Mononuclear cell (primary cell): ENCODE data around the gene PTPRB. TPM values are rescaled to one million over a fixed set of nuclear protein-coding genes. Genes with fewer than 3 reads are reported as not detected.

Experiments used
- H3K27me3 ChIP-seq: 2 replicates; pipeline ENCODE4 v1.6.0; 2011; ENCODE audit warnings: low read length, control low read depth; ENCODE audit not compliant: insufficient read depth
- H3K4me1 ChIP-seq: 2 replicates; pipeline ENCODE4 v1.5.1; 2011; ENCODE audit warnings: mild to moderate bottlenecking, low read length, control low read depth; ENCODE audit not compliant: insufficient read depth
- H3K4me3 ChIP-seq: 2 replicates; pipeline ENCODE4 v1.5.1; 2011; ENCODE audit warnings: mild to moderate bottlenecking, low read length, moderate library complexity
- H3K9me3 ChIP-seq: 2 replicates; pipeline ENCODE4 v1.5.1; 2011; ENCODE audit warnings: low read depth, mild to moderate bottlenecking, control low read depth, low read length
- total RNA-seq: library from RNA; depleted of rRNA; stranded (reverse); fragments of >200 nt; gene quantifications from one replicate; pipeline ENCODE4 v1.2.3, GENCODE V29; 2012

PTPRB gene
- total RNA-seq, 1 donor = 0.21 TPM

GRCh38 chr12:70590549-70591226 lies 46.5 kb downstream of the PTPRB start:
- Histone ChIP-seq H3K4me1 (no peaks in the 10 kb centered on the region), H3K27me3 (no peaks in the 10 kb centered on the region), H3K4me3 (no peak overlapping the region), H3K9me3 (no peaks in the 10 kb centered on the region)

- no peaks in the 10 kb centered on the region for H3K9me3 ChIP-seq
- H3K4me3 ChIP-seq = no peak overlapping the region
- H3K4me1 ChIP-seq = no peaks in the 10 kb centered on the region
- H3K27me3 ChIP-seq = no peaks in the 10 kb centered on the region
Observed at GRCh38 chr12:70590051-70590450, 47.2 kb downstream of the PTPRB start.

DNA sequence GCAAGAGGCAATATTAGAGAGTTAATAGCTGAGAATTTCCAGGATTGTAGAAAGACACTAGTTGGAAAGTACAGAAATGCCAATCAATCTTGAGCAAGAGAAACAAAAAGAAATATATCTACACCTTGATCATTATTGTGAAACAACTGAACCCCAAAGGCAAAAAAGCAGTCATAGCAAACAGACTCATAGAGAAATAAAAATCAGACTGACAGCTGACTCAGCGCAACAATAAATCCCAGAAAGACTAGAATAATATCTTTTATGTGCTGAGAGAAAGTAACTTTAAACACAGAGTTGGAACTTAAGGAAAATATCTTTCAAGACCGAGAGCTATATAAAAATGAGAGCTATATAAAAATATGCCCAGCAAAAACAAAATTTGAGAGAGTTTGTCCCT lies 52.9 kb downstream of the PTPRB start:
- H3K27me3 ChIP-seq = no peaks in the 10 kb centered on the region
- no peak overlapping the region for H3K4me3 ChIP-seq
- H3K4me1 ChIP-seq = no peaks in the 10 kb centered on the region
- no peaks in the 10 kb centered on the region for H3K9me3 ChIP-seq

DNA sequence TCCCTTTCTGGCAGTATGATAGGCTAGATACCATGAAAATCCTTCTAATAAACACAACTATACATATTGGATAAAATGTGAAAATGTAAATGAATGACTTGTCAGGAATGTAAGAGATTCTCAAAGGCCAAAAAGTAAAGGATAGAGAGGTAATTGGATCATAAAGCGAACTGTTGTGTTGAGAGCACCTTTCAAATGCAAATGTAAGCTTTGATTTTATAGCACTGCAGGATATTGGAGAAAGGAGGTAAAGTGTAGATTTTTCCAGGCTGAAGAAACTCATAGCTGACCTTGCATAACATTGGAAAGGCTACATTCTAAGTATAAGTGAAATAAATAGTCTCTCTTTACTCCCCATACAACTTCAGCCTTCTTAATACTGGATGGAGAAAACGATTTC lies 54.0 kb downstream of the PTPRB start:
- no peaks in the 10 kb centered on the region for H3K4me1 ChIP-seq
- H3K9me3 ChIP-seq = no peaks in the 10 kb centered on the region
- no peaks in the 10 kb centered on the region for H3K27me3 ChIP-seq
- H3K4me3 ChIP-seq = no peak overlapping the region

DNA sequence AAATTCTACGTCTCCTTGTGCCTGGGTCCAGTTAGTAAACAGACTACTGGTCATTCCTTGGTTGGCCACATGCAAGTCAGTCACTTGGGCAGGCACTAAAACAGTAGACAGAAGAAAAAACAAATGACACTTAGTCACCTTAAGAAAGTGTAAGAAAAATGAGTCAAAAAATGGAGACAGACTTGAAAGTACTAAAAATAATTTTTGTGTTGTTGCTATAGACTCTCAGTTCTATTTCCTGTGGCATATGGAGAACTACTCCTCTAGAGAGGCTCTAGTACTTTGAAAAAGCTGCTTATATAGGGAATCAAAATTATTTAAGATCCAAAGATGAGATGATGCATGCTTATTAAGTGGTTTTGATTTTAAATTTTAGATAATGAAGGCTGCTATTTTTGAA lies 56.0 kb downstream of the PTPRB start:
- Histone ChIP-seq H3K4me3 (no peak overlapping the region), H3K27me3 (no peaks in the 10 kb centered on the region), H3K4me1 (no peaks in the 10 kb centered on the region), H3K9me3 (no peaks in the 10 kb centered on the region)

DNA sequence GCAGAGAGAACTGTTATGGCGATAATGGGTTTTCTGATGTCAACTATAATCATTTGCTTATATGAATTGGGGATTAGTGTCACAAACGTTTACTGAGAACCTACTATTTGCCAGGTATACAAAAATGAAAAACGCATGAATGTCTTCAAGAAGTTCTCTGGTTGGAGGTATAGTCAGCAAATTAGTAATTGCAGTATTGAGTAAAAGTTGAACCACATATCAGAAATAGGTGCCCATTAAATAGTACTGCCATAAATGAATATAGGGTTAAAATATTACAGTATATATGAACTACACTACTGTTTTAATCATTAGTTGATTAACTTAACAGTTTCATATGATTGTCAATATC lies 60.0 kb downstream of the PTPRB start:
- Histone ChIP-seq H3K4me3 (no peak overlapping the region), H3K4me1 (no peaks in the 10 kb centered on the region), H3K9me3 (no peaks in the 10 kb centered on the region), H3K27me3 (no peaks in the 10 kb centered on the region)

- Histone ChIP-seq H3K4me3 (no peak overlapping the region), H3K4me1 (no peaks in the 10 kb centered on the region), H3K9me3 (no peaks in the 10 kb centered on the region), H3K27me3 (no peaks in the 10 kb centered on the region)
Observed at GRCh38 chr12:70576341-70577282, 60.6 kb downstream of the PTPRB start.

DNA sequence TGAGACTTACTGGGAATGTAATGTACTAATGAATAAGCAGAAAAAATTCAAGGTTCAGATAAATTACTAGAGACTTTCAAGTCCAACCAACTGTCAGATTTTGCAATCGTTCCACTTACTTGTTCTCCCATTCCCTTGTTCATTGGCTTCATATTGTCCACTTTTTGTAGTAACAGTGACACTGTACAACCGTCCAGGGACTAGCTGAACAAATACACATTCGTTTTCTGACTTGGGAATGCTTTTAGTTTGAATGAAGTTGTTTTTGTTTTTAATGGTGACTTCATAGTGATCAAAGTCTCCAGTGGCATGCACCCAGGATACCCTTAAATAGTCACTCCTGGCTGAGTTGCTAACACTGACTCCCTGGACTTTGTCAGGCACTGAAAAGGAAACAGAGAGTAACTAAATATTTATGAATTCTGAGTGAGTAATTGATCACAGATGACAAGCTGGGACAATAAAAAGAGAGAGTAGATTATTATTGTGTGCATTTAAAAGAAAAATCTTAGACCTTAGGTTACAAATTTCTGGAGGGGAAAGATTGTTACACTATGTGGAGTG lies 65.4 kb downstream of the PTPRB start:
- Histone ChIP-seq H3K9me3 (no peaks in the 10 kb centered on the region), H3K4me3 (no peak overlapping the region), H3K4me1 (no peaks in the 10 kb centered on the region), H3K27me3 (no peaks in the 10 kb centered on the region)

- Histone ChIP-seq H3K4me1 (no peaks in the 10 kb centered on the region), H3K4me3 (no peak overlapping the region), H3K9me3 (no peaks in the 10 kb centered on the region), H3K27me3 (no peaks in the 10 kb centered on the region)
Observed at GRCh38 chr12:70571029-70571428, 66.2 kb downstream of the PTPRB start.

DNA sequence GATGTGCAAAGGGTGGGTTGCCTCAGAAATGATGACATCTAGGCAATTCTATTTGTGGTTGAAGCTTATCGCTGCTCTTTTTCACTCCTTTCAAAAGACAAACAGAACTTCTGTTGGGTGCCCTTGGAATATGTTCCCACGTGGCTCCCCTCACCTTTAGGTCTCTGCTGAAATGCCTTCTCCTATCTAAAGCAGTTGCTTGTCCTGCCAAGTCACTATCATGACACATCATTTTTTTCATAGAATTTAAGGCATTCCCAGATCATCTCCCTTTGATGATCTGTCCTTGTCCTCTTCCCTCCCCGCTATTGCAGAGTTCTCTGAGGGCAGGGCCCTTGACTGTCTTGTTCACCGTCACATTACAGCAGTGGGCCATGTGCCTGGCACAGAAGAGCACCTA lies 75.7 kb downstream of the PTPRB start:
- H3K4me3 ChIP-seq = no peak overlapping the region
- H3K4me1 ChIP-seq = no peaks in the 10 kb centered on the region
- H3K27me3 ChIP-seq = no peaks in the 10 kb centered on the region
- no peaks in the 10 kb centered on the region for H3K9me3 ChIP-seq

DNA sequence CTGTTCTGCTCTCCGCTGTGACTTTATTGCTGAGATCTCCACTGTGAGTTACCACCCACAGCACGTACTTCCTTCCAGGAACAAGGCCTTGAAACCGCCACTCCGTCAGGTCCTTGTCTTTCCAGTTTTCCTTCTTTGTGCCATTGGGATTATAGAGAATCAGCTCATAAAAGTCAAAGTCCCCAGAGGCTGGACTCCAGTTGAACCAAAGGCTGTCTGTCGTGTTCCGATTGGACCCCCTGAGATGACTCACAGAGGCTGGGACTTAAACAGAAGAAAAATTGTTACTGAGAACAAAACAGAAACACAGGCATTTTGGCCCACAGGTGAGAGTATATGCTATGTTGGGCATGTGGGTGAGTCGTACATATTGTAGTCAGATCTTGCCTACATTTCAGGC lies 76.6 kb downstream of the PTPRB start:
- H3K9me3 ChIP-seq = no peaks in the 10 kb centered on the region
- no peak overlapping the region for H3K4me3 ChIP-seq
- H3K4me1 ChIP-seq = no peaks in the 10 kb centered on the region
- H3K27me3 ChIP-seq = no peaks in the 10 kb centered on the region

- H3K4me3 ChIP-seq = no peak overlapping the region
- H3K27me3 ChIP-seq = no peaks in the 10 kb centered on the region
Observed at GRCh38 chr12:70559390-70559789, 77.8 kb downstream of the PTPRB start.

GRCh38 chr12:70557583-70558191 lies 79.5 kb downstream of the PTPRB start:
- no peaks in the 10 kb centered on the region for H3K27me3 ChIP-seq
- no peaks in the 10 kb centered on the region for H3K4me1 ChIP-seq
- H3K4me3 ChIP-seq = no peak overlapping the region
- H3K9me3 ChIP-seq = no peaks in the 10 kb centered on the region

More at GRCh38 chr12:70559390-70559789, 77.8 kb downstream of the PTPRB start:
- Histone ChIP-seq H3K4me1 (no peaks in the 10 kb centered on the region), H3K9me3 (no peaks in the 10 kb centered on the region)

GRCh38 chr12:70556179-70556869 lies 80.9 kb downstream of the PTPRB start:
- no peaks in the 10 kb centered on the region for H3K4me1 ChIP-seq
- no peaks in the 10 kb centered on the region for H3K9me3 ChIP-seq
- no peak overlapping the region for H3K4me3 ChIP-seq
- H3K27me3 ChIP-seq = no peaks in the 10 kb centered on the region

DNA sequence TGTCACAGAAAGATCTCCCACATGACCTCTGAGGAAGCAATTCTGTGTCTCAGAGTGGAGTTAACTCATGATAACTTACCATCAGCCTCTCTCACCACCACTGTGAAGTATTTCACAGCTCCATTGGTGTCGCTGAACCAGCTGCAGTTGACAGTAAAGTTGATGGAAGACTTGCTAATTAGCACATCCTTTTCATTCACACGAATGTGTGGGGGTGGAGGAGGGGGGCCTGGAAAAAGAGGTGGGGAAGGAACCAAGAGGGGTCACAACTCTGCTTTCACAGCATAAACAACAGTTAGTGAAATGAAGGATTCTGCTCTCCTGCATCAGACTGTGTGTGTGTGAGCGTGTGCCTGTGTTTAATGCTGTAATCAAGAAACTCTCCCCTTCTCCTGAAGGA lies 82.1 kb downstream of the PTPRB start:
- Histone ChIP-seq H3K27me3 (no peaks in the 10 kb centered on the region), H3K4me3 (no peak overlapping the region)

More for the DNA sequence above, 82.1 kb downstream of the PTPRB start:
- Histone ChIP-seq H3K9me3 (no peaks in the 10 kb centered on the region), H3K4me1 (no peaks in the 10 kb centered on the region)
